HL-60 (cell line): Measurements from ENCODE around the gene FARP1.

Experiments
- GABPA ChIP-seq: IDR thresholded peaks from 2 replicates; pipeline ENCODE4 v1.6.1; 2012; ENCODE audit warnings: low read depth
- POLR2AphosphoS5 ChIP-seq: IDR thresholded peaks from 2 replicates; pipeline ENCODE4 v1.6.1; 2012; ENCODE audit warnings: low read depth
- TF ChIP-seq, protein P1 (sequence below): IDR thresholded peaks from one replicate; pipeline ENCODE4 v1.5.1; 2011; ENCODE audit warnings: low read length, control low read depth, inconsistent platforms; ENCODE audit not compliant: insufficient read depth

DNA sequence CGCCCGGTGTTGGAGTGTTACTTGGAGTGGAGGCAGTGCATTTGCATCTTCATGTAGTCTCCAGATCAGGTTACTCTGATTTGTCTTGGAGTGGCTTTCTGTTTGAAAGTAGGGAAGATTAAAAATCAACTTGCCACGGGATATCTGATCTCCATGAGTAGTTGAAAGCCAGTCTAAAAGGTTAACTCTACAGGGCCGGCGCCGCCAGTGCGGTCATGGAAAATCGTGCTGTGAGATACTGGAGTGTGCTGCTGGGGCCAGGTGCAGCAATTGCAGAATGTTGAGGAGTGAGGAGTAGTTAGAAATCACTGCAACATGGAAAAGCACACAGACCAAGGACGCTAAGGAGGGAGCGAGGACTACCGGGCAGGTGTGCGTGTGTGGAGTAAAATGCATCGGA lies 259.0 kb downstream of the FARP1 start:
- TF ChIP-seq GABPA (no peak), POLR2AphosphoS5 (no peak)
- TF ChIP-seq, protein P1, sequence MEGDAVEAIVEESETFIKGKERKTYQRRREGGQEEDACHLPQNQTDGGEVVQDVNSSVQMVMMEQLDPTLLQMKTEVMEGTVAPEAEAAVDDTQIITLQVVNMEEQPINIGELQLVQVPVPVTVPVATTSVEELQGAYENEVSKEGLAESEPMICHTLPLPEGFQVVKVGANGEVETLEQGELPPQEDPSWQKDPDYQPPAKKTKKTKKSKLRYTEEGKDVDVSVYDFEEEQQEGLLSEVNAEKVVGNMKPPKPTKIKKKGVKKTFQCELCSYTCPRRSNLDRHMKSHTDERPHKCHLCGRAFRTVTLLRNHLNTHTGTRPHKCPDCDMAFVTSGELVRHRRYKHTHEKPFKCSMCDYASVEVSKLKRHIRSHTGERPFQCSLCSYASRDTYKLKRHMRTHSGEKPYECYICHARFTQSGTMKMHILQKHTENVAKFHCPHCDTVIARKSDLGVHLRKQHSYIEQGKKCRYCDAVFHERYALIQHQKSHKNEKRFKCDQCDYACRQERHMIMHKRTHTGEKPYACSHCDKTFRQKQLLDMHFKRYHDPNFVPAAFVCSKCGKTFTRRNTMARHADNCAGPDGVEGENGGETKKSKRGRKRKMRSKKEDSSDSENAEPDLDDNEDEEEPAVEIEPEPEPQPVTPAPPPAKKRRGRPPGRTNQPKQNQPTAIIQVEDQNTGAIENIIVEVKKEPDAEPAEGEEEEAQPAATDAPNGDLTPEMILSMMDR = no peak
